ENCODE results near the gene KLF5. TPM values are rescaled to one million over a fixed set of nuclear protein-coding genes. Genes with fewer than 3 reads are reported as not detected.

KLF5 gene
- total RNA-seq, 1 experiment from 2014 or later: 2.2 TPM

DNA sequence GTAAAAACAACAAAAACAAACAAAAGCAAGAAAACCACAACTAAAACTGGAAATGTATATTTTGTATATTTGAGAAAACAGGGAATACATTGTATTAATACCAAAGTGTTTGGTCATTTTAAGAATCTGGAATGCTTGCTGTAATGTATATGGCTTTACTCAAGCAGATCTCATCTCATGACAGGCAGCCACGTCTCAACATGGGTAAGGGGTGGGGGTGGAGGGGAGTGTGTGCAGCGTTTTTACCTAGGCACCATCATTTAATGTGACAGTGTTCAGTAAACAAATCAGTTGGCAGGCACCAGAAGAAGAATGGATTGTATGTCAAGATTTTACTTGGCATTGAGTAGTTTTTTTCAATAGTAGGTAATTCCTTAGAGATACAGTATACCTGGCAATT lies 17.1 kb downstream of the KLF5 start:
- Mint-ChIP-seq H3K36me3 (ENCODE audit: insufficient read depth in 1 of 3, low read depth in 3 of 3) (no peaks in the 10 kb centered on the region), H3K9me3 (no peaks in the 10 kb centered on the region; a peak in 1 of 5 replicates), H3K27ac (peak overlapping the region in 2 of 3 experiments; percentile 44 to 63; a peak in 3 of 7 replicates), H3K4me1 (peaks cover 25 to 39% of the 10 kb centered on the region in 2 experiments), H3K4me3 (peak overlapping the region; percentile 63 to 67), H3K27me3 (ENCODE audit: low read depth) (peaks cover 18% of the 10 kb centered on the region)
- H3K23ac ChIP-seq (ENCODE audit: insufficient read length, low read depth, low read length): no peak overlapping the region
- H3K9ac ChIP-seq (ENCODE audit: extremely low read depth, insufficient read length, low read length): no peak overlapping the region
- no peak overlapping the region for H2BK5ac ChIP-seq (ENCODE audit: insufficient read length, low read length)
- peak overlapping the region; percentile 41 for H3K4me2 ChIP-seq (ENCODE audit: insufficient read depth, insufficient read length, low read length)
- DNase-seq: no peak
- H3K18ac ChIP-seq (ENCODE audit: insufficient read length, low read depth, low read length): no peak overlapping the region
- H3K79me2 ChIP-seq (ENCODE audit: insufficient read depth, low read length): no peaks in the 10 kb centered on the region
- no peak overlapping the region for H3K27ac ChIP-seq (ENCODE audit: insufficient read length, low read depth, low read length)
- H3K9me3 ChIP-seq (ENCODE audit: control insufficient read depth, low read depth, low read length): no peaks in the 10 kb centered on the region
- no peak overlapping the region for H2BK12ac ChIP-seq (ENCODE audit: insufficient read length, low read depth, low read length)
- H3K4ac ChIP-seq (ENCODE audit: low read depth, low read length): no peak overlapping the region
- H4K5ac ChIP-seq (ENCODE audit: insufficient read length, low read depth, low read length): no peak overlapping the region
- H2AFZ ChIP-seq (ENCODE audit: low read length): no peak overlapping the region
- no peak overlapping the region for H2BK20ac ChIP-seq (ENCODE audit: low read depth, low read length, poor library complexity, severe bottlenecking)
- no peak overlapping the region for H2BK15ac ChIP-seq (ENCODE audit: low read depth, low read length)
- H3K4me1 ChIP-seq (ENCODE audit: insufficient read depth, low read length): peaks cover 6% of the 10 kb centered on the region; the same call in 1 of the 2 replicates
- TF ChIP-seq, protein P1, sequence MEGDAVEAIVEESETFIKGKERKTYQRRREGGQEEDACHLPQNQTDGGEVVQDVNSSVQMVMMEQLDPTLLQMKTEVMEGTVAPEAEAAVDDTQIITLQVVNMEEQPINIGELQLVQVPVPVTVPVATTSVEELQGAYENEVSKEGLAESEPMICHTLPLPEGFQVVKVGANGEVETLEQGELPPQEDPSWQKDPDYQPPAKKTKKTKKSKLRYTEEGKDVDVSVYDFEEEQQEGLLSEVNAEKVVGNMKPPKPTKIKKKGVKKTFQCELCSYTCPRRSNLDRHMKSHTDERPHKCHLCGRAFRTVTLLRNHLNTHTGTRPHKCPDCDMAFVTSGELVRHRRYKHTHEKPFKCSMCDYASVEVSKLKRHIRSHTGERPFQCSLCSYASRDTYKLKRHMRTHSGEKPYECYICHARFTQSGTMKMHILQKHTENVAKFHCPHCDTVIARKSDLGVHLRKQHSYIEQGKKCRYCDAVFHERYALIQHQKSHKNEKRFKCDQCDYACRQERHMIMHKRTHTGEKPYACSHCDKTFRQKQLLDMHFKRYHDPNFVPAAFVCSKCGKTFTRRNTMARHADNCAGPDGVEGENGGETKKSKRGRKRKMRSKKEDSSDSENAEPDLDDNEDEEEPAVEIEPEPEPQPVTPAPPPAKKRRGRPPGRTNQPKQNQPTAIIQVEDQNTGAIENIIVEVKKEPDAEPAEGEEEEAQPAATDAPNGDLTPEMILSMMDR (conservative IDR thresholded peaks at IDR 0.05): no peak
- no CpG with 5 or more reads among the region's 2 CpGs for WGBS (ENCODE audit: extremely low coverage, insufficient read length, low lambda C conversion rate)
- H3K27me3 ChIP-seq (ENCODE audit: insufficient read depth, low read length): no peaks in the 10 kb centered on the region
- no peak overlapping the region for H4K8ac ChIP-seq (replicated peaks; ENCODE audit: insufficient read length, low read depth, low read length)
- H4K20me1 ChIP-seq (ENCODE audit: control insufficient read depth, insufficient read depth, insufficient read length): no peaks in the 10 kb centered on the region
- H3T11ph ChIP-seq (ENCODE audit: low read length): no peak overlapping the region
- H3K79me1 ChIP-seq (ENCODE audit: insufficient read depth, low read depth, low read length, poor library complexity, severe bottlenecking): no peaks in the 10 kb centered on the region
- H4K91ac ChIP-seq (ENCODE audit: insufficient read length, low read depth, low read length): no peak overlapping the region
- no peak overlapping the region for H2AK5ac ChIP-seq (ENCODE audit: insufficient read length, low read length)
- H3K23me2 ChIP-seq (ENCODE audit: insufficient read length, low read depth, low read length, poor library complexity, severe bottlenecking): peaks cover 4% of the 10 kb centered on the region
- H3K56ac ChIP-seq (ENCODE audit: insufficient read length, low read depth, low read length): no peak overlapping the region
- no peak overlapping the region for H3K14ac ChIP-seq (ENCODE audit: insufficient read depth, low read length)
- H2BK120ac ChIP-seq (ENCODE audit: low read depth, low read length, poor library complexity, severe bottlenecking): no peak overlapping the region

Measured in H9 (cell line).